ENCODE data around the gene ATP1A1.

Gene ATP1A1

GRCh38 chr1:116372651-116373430 is at the start of gene ATP1A1:
Gene ATP1A1, plus strand, starts transcription at chr1:116373244. Its CDS starts 268 bp downstream, at chr1:116373512.
- peak; percentile 76 for DNase-seq (ENCODE audit: low spot score)

- no peak for DNase-seq (ENCODE audit: low spot score)
Observed at GRCh38 chr1:116323491-116323890, 49.6 kb upstream of the ATP1A1 start.

- DNase-seq (ENCODE audit: low spot score), result no peak
Observed at GRCh38 chr1:116324411-116324810, 48.6 kb upstream of the ATP1A1 start.

GRCh38 chr1:116325104-116325503 is 47.9 kb upstream of the ATP1A1 start:
- no peak for DNase-seq (ENCODE audit: low spot score)

- no peak for DNase-seq (ENCODE audit: low spot score)
Observed at GRCh38 chr1:116325922-116326321, 47.1 kb upstream of the ATP1A1 start.

GRCh38 chr1:116326486-116326885 is 46.6 kb upstream of the ATP1A1 start:
- no peak for DNase-seq (ENCODE audit: low spot score)

- DNase-seq (ENCODE audit: low spot score), result no peak
Observed at GRCh38 chr1:116328671-116329070, 44.4 kb upstream of the ATP1A1 start.

- peak; percentile 66 for DNase-seq (ENCODE audit: low spot score)
Observed at GRCh38 chr1:116329524-116330341, 43.3 kb upstream of the ATP1A1 start.

- no peak for DNase-seq (ENCODE audit: low spot score)
Observed at GRCh38 chr1:116330342-116330652, 42.7 kb upstream of the ATP1A1 start.

- no peak for DNase-seq (ENCODE audit: low spot score)
Observed at GRCh38 chr1:116330846-116331245, 42.2 kb upstream of the ATP1A1 start.

- no peak for DNase-seq (ENCODE audit: low spot score)
Observed at GRCh38 chr1:116331523-116331922, 41.5 kb upstream of the ATP1A1 start.

- no peak for DNase-seq (ENCODE audit: low spot score)
Observed at GRCh38 chr1:116332451-116332850, 40.6 kb upstream of the ATP1A1 start.

GRCh38 chr1:116333171-116334014 is 39.7 kb upstream of the ATP1A1 start:
- DNase-seq (ENCODE audit: low spot score), result no peak

- no peak for DNase-seq (ENCODE audit: low spot score)
Observed at GRCh38 chr1:116334015-116334547, 39.0 kb upstream of the ATP1A1 start.

GRCh38 chr1:116334868-116335635 is 38.0 kb upstream of the ATP1A1 start:
- DNase-seq (ENCODE audit: low spot score), result no peak

- no peak for DNase-seq (ENCODE audit: low spot score)
Observed at GRCh38 chr1:116335850-116336624, 37.0 kb upstream of the ATP1A1 start.

- no peak for DNase-seq (ENCODE audit: low spot score)
Observed at GRCh38 chr1:116337398-116337797, 35.6 kb upstream of the ATP1A1 start.

- no peak for DNase-seq (ENCODE audit: low spot score)
Observed at GRCh38 chr1:116338400-116338799, 34.6 kb upstream of the ATP1A1 start.

- DNase-seq (ENCODE audit: low spot score), result no peak
Observed at GRCh38 chr1:116340506-116341231, 32.4 kb upstream of the ATP1A1 start.

GRCh38 chr1:116343019-116343418 is 30.0 kb upstream of the ATP1A1 start:
- no peak for DNase-seq (ENCODE audit: low spot score)

Data from COLO829 (cell line).